BE2C (cell line): ENCODE results near the gene DOCK2.
A peak's percentile ranks its signal among the peaks of the same experiment; 100 is the strongest.

Source experiments
- DNase-seq: peaks from one replicate; pipeline ENCODE4 v3.0.0-alpha.2; 2020
- H3K27me3 ChIP-seq: fragments of 250-450 bp; sonication (Bioruptor Pico); 2 replicates; pipeline ENCODE4 v1.5.1; 2020; ENCODE audit warnings: mild to moderate bottlenecking
- H3K36me3 ChIP-seq: fragments of 250-450 bp; sonication (Bioruptor Pico); 2 replicates; pipeline ENCODE4 v1.5.1; 2020; ENCODE audit warnings: mild to moderate bottlenecking
- H3K4me1 ChIP-seq: fragments of 250-450 bp; sonication (Bioruptor Pico); 2 replicates; pipeline ENCODE4 v1.5.1; 2020
- H3K4me3 ChIP-seq: 2 replicates; pipeline ENCODE4 v1.5.1; 2011; ENCODE audit warnings: low read depth, low read length
- H3K9me3 ChIP-seq: fragments of 250-450 bp; sonication (Bioruptor Pico); 2 replicates; pipeline ENCODE4 v1.5.1; 2020
- CTCF ChIP-seq: IDR thresholded peaks from 2 replicates; pipeline ENCODE4 v1.5.1; 2012; ENCODE audit warnings: mild to moderate bottlenecking, low read depth, low read length

The DOCK2 gene

GRCh38 chr5:169801781-169802180 lies 164.7 kb downstream of the DOCK2 start:
- no peak overlapping the region for H3K4me3 ChIP-seq
- H3K36me3 ChIP-seq = no peaks in the 10 kb centered on the region
- no peaks in the 10 kb centered on the region; the same call in 1 of the 2 replicates for H3K27me3 ChIP-seq
- TF ChIP-seq CTCF = no peak
- no peak for DNase-seq
- no peaks in the 10 kb centered on the region for H3K4me1 ChIP-seq
- H3K9me3 ChIP-seq = no peaks in the 10 kb centered on the region

- H3K9me3 ChIP-seq = no peaks in the 10 kb centered on the region
- TF ChIP-seq CTCF = no peak
- no peak overlapping the region for H3K4me3 ChIP-seq
- no peaks in the 10 kb centered on the region for H3K36me3 ChIP-seq
- peak; percentile 33 for DNase-seq
- no peaks in the 10 kb centered on the region for H3K4me1 ChIP-seq
- H3K27me3 ChIP-seq = no peaks in the 10 kb centered on the region; the same call in 1 of the 2 replicates
These were observed 166.3 kb downstream of the DOCK2 start for GRCh38 chr5:169803077-169803981.

GRCh38 chr5:169804861-169805260 lies 167.8 kb downstream of the DOCK2 start:
- Histone ChIP-seq H3K4me1 (no peaks in the 10 kb centered on the region), H3K9me3 (no peaks in the 10 kb centered on the region), H3K4me3 (no peak overlapping the region), H3K36me3 (no peaks in the 10 kb centered on the region), H3K27me3 (no peaks in the 10 kb centered on the region; the same call in 1 of the 2 replicates)
- no peak for TF ChIP-seq CTCF
- no peak for DNase-seq

- DNase-seq = no peak
- Histone ChIP-seq H3K4me3 (no peak overlapping the region), H3K36me3 (no peaks in the 10 kb centered on the region), H3K9me3 (no peaks in the 10 kb centered on the region), H3K4me1 (no peaks in the 10 kb centered on the region), H3K27me3 (no peaks in the 10 kb centered on the region; the same call in 1 of the 2 replicates)
- TF ChIP-seq CTCF = no peak
These were observed 168.5 kb downstream of the DOCK2 start for GRCh38 chr5:169805527-169805934.

- no peaks in the 10 kb centered on the region for H3K36me3 ChIP-seq
- no peak for DNase-seq
- no peaks in the 10 kb centered on the region for H3K4me1 ChIP-seq
These were observed 169.0 kb downstream of the DOCK2 start for GRCh38 chr5:169805937-169806700.

More at GRCh38 chr5:169805937-169806700, 169.0 kb downstream of the DOCK2 start:
- no peak for TF ChIP-seq CTCF
- no peak overlapping the region for H3K4me3 ChIP-seq
- H3K9me3 ChIP-seq = no peaks in the 10 kb centered on the region
- no peaks in the 10 kb centered on the region; the same call in 1 of the 2 replicates for H3K27me3 ChIP-seq
